Peyer's patch (tissue), 4 donors: ENCODE measurements around the gene RARB.

Experiments
- CTCF ChIP-seq, 6 experiments: fragments of 450-650 bp in 4 of 6; fragments of 200-600 bp in 2 of 6; sonication (generic) in 1 of 6; IDR thresholded peaks; one replicate each; pipeline ENCODE4 v1.5.1; 2017 to 2019; ENCODE audit warnings: antibody characterized with exemption in 6 of 6, mild to moderate bottlenecking in 3 of 6, moderate library complexity in 1 of 6
- POLR2A ChIP-seq, 2 donors: fragments of 450-650 bp; IDR thresholded peaks; one replicate each; pipeline ENCODE4 v1.5.1; 2017; ENCODE audit warnings: antibody characterized with exemption in 2 of 2, mild to moderate bottlenecking in 2 of 2, moderate library complexity in 2 of 2

- TF ChIP-seq CTCF (IDR thresholded peaks at IDR 0.05), result no peak
- TF ChIP-seq POLR2A (IDR thresholded peaks at IDR 0.05), result no peak
Observed at GRCh38 chr3:25581335-25581734, 153.3 kb downstream of the RARB start.
